ENCODE measurements around the gene PHPT1. TPM values are rescaled to one million over a fixed set of nuclear protein-coding genes. Genes with fewer than 3 reads are reported as not detected.

Gene PHPT1
- total and polyA plus RNA-seq, 2 of the 13 experiments (the other 11 are each of a cell fraction or from before 2014, with no cell fraction given): 189 to 192 TPM

GRCh38 chr9:136855461-136856078 lies 6.4 kb downstream of the PHPT1 start:
- H3K79me2 ChIP-seq (ENCODE audit: insufficient read depth, low read length): peaks cover 3% of the 10 kb centered on the region
- no peak overlapping the region for H3K9ac ChIP-seq (ENCODE audit: insufficient read depth, low read depth, low read length)
- peak; percentile 6 for TF ChIP-seq HNRNPLL (IDR thresholded peaks at IDR 0.05; ENCODE audit: low read depth, low read length, poor library complexity, severe bottlenecking)
- TF ChIP-seq AGO1 (IDR thresholded peaks at IDR 0.05; ENCODE audit: low read depth, low read length, poor library complexity, severe bottlenecking): peak; percentile 24
- no peak for TF ChIP-seq ZNF256 (CRISPR knock-in tag; conservative IDR thresholded peaks at IDR 0.05)
- TF ChIP-seq ZFP91 (CRISPR knock-in tag; IDR thresholded peaks at IDR 0.05; ENCODE audit: borderline replicate concordance): peak; percentile 23; the same call in 1 of the 2 replicates
- TF ChIP-seq ZNF253 (CRISPR knock-in tag; IDR thresholded peaks at IDR 0.05; ENCODE audit: borderline replicate concordance): no peak
- TF ChIP-seq RBFOX2 (IDR thresholded peaks at IDR 0.05; ENCODE audit: low read depth, low read length): peak; percentile 43; the same call in 1 of the 2 replicates
- TF ChIP-seq PITX1 (CRISPR knock-in tag; IDR thresholded peaks at IDR 0.05): 0 out of 2 replicates have a peak, but pooled peaks have one; percentile 15
- TF ChIP-seq AKAP8 (CRISPR knock-in tag; IDR thresholded peaks at IDR 0.05): 0 out of 2 replicates have a peak, but pooled peaks have one; percentile 46
- peak; percentile 84 for TF ChIP-seq AGO2 (optimal IDR thresholded peaks at IDR 0.05; ENCODE audit: low read depth, low read length)
- 0 out of 2 replicates have a peak, but pooled peaks have one; percentile 35 for TF ChIP-seq ZNF263 (CRISPR knock-in tag; IDR thresholded peaks at IDR 0.05)
- H3K27me3 ChIP-seq (ENCODE audit: control insufficient read depth in 1 of 2, insufficient read depth in 2 of 2, low read length in 2 of 2): no peaks in the 10 kb centered on the region
- no peak for DNase-seq (ENCODE audit: low spot score)
- POLR2A ChIA-PET: interaction anchor here (1.3 to 1.8 kb wide), 3 partner anchors 11 to 92 kb away, joined by 3 to 5 read pairs (median 5); partner anchors contain the start of gene EDF1
- no peaks in the 10 kb centered on the region for H3K9me3 ChIP-seq (ENCODE audit: low read length)
- WGBS (ENCODE audit: low lambda C conversion rate): 95% methylated on average over 20 of the region's 26 CpGs
- H3K27ac ChIP-seq (ENCODE audit: extremely low read length, insufficient read depth, low read length): no peak overlapping the region
- FAIRE-seq: no peak
- ATAC-seq: no peak
- H3K4me2 ChIP-seq (ENCODE audit: low read depth, low read length): no peak overlapping the region
- no peak overlapping the region for H2AFZ ChIP-seq (ENCODE audit: low read length)
- no peaks in the 10 kb centered on the region for H4K20me1 ChIP-seq (ENCODE audit: insufficient read depth, low read length)
- CTCF ChIA-PET (ENCODE audit: low intra/inter-chr PET ratio, low total read pairs): no interaction called here
- no peak overlapping the region for H3K4me3 ChIP-seq (replicated peaks in 1 of 3; ENCODE audit: insufficient read depth in 1 of 3, low read depth in 2 of 3, low read length in 3 of 3)
- peaks cover 12% of the 10 kb centered on the region in 2 experiments for H3K36me3 ChIP-seq (replicated peaks in 1 of 2; ENCODE audit: control insufficient read depth in 1 of 2, insufficient read depth in 2 of 2, low read length in 2 of 2)
- H3K4me1 ChIP-seq (ENCODE audit: insufficient read depth, low read length): peaks cover 42% of the 10 kb centered on the region
- no TSS peak for BruUV-seq (replicated peaks)
- intact Hi-C loops (cut with micrococcal nuclease; ENCODE audit: unreplicated experiment): no loop called here
- in situ Hi-C loops (cut with HindIII; ENCODE audit: extremely low pct_ligation_motif_present, low pct_unique_long_range_greater_than_20kb): no loop called here

Measured in HepG2 (cell line).